SK-MEL-5 (cell line): ENCODE data around the gene SAXO2. TPM values are rescaled to one million over a fixed set of nuclear protein-coding genes. Genes with fewer than 3 reads are reported as not detected.
"Not testable (repeated sequence)": the region's sequence is repeated elsewhere in the genome, so short reads cannot be mapped to it uniquely, and the experiment has no call there.

ENCODE experiments used
- DNase-seq: peaks from one replicate; pipeline ENCODE4 v3.0.0-alpha.2; 2016; ENCODE audit warnings: low read depth, low spot score
- in situ Hi-C: cut with HindIII; loops from 2 replicates; pipeline ENCODE4 v1.10.0; 2016; ENCODE audit warnings: low sequenced_read_pairs, high pct_unique_total_duplicates, low pct_unique_long_range_greater_than_20kb
- total RNA-seq: library from RNA; depleted of rRNA; stranded (reverse); fragments of >200 nt; shearing (Covaris generic); gene quantifications from 2 replicates; pipeline ENCODE4 v1.2.3, GENCODE V29; 2014; rRNA removed

The SAXO2 gene
- total RNA-seq, 1 experiment from 2014 or later = not detected

DNA sequence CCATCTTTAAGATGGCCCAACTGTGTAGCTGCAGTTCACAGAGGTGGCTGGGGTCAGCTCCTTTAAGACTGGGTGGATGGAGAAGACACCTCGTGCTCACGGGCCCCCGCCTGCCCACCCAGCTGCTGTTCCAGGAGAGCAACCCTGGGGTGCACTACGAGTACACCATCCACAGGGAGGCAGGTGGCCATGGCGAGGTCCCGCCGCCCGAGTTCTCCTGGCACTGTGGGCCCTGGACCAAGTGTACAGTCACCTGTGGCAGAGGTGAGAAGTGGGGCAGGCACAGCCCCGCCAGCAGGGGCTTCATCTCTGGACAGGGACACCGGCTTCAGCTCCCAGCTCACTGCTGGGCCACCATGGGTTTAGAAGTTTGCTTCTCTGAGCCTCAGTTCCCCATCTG is 59.9 kb downstream of the SAXO2 start:
- DNase-seq, in situ Hi-C loops: not testable (repeated sequence)

- in situ Hi-C loops, DNase-seq: not testable (repeated sequence)
Measured at GRCh38 chr15:82324831-82325230, 62.2 kb downstream of the SAXO2 start.

GRCh38 chr15:82325646-82326045 is 63.0 kb downstream of the SAXO2 start:
- DNase-seq, in situ Hi-C loops: not testable (repeated sequence)

GRCh38 chr15:82326896-82327295 is 64.3 kb downstream of the SAXO2 start:
- DNase-seq, in situ Hi-C loops: not testable (repeated sequence)

GRCh38 chr15:82327372-82327771 is 64.8 kb downstream of the SAXO2 start:
- DNase-seq, in situ Hi-C loops: not testable (repeated sequence)

DNA sequence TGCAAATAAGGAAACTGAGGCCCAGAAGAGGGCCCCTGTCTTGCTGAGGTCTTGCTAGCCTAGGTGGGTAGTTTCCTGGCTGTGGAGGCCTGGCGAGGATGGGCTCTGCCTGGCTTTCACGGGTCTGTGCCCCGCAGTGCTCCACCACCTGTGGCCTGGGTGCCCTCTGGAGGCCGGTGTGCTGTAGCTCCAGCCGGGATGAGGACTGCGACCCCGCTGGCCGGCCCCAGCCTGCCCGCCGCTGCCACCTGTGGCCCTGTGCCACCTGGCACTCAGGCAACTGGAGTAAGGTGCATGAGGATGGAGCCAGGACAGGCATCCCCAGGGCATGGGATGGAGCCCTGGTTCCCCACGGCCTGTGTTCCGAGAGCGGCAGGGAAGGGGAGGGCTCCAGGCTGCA is 66.4 kb downstream of the SAXO2 start:
- DNase-seq, in situ Hi-C loops: not testable (repeated sequence)

GRCh38 chr15:82330921-82331320 is 68.3 kb downstream of the SAXO2 start:
- in situ Hi-C loops, DNase-seq: not testable (repeated sequence)

GRCh38 chr15:82331576-82332304 is 69.1 kb downstream of the SAXO2 start:
- DNase-seq, in situ Hi-C loops: not testable (repeated sequence)

- DNase-seq, in situ Hi-C loops: not testable (repeated sequence)
Measured at GRCh38 chr15:82332711-82333602, 70.3 kb downstream of the SAXO2 start.

DNA sequence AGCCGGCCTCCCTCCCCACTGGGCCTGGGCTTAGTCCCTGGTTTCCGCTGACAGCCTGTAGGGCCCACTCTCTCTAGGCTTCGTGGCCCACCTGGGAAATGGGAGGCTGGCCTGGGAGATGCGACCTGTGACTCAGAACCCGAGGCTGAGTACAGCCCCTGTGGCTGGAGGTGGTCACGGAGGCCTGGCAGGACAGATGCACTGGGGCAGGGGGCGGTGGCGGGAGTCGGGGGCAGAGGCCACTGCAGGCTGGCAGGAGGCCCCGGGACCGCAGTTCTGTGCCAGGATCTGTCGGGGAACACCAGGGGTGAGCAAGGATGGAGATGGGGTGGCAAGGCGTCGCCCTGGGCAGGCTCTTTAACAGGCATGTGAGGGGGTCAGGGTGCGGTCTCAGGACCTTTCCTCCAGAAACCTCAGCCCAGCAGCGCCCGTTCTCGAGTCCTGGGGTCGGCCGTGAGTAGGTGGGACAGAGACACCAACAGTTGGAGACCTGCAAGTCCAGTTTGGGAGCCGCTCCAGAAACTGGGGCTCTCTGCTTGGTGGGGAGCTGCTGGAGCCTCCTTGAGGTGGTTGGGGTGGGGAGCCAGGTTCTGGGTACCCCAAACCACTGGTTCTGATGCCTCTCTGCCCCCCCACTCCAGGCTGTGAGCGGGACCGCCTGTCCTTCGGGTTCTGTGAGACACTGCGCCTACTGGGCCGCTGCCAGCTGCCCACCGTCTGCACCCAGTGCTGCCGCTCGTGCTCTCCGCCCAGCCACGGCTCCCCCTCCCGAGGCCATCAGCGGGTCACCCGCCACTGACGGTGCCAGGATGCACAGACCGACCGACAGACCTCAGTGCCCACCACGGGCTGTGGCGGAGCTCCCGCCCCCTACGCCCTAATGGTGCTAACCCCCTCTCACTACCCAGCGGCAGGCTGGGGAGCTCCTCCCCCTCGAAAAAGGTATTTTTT is 71.3 kb downstream of the SAXO2 start:
- DNase-seq, in situ Hi-C loops: not testable (repeated sequence)

Other genes with a start within 250 kb of the SAXO2 start
- gene MEX3B, start 216.8 kb upstream of the SAXO2 start, total RNA-seq = 1.1 and 1.6 TPM in 2 replicates
- gene EFL1, start 84 bp upstream of the SAXO2 start, total RNA-seq = 17.6 and 18.7 TPM in 2 replicates
- 0.08 and 0.18 TPM in 2 replicates for gene GOLGA6L10, start 86.7 kb downstream of the SAXO2 start, total RNA-seq
- gene GOLGA6L9, start 167.0 kb downstream of the SAXO2 start, total RNA-seq = 1.8 and 2.3 TPM in 2 replicates